GM23338 (cell line): Measurements from ENCODE around the gene KLHDC8A. TPM values are rescaled to one million over a fixed set of nuclear protein-coding genes. Genes with fewer than 3 reads are reported as not detected.

Experiments used
- ATAC-seq: fragments of 200-7000 bp; cut with Tn5 transposase; 3 replicates; pipeline ENCODE4 v1.9.1; 2020
- DNase-seq: peaks from one replicate; pipeline ENCODE4 v3.0.0-alpha.2; 2015; ENCODE audit warnings: low spot score
- H2AFZ ChIP-seq: fragments of 200-600 bp; sonication (generic); 2 replicates; pipeline ENCODE4 v1.8.0; 2016; ENCODE audit warnings: antibody characterized with exemption, mild to moderate bottlenecking, moderate library complexity
- H3F3A ChIP-seq: fragments of 200-600 bp; sonication (generic); replicated peaks from 2 replicates; pipeline ENCODE4 v1.8.0; 2017; ENCODE audit warnings: antibody characterized with exemption, mixed run types, low read depth
- H3K27ac ChIP-seq: fragments of 200-600 bp; sonication (generic); 2 replicates; pipeline ENCODE4 v1.6.1; 2016; ENCODE audit warnings: low read depth
- H3K27me3 ChIP-seq: fragments of 200-600 bp; sonication (generic); 2 replicates; pipeline ENCODE4 v1.8.0; 2016; ENCODE audit warnings: mild to moderate bottlenecking, mixed run types, moderate library complexity; ENCODE audit not compliant: insufficient read depth
- H3K36me3 ChIP-seq: fragments of 200-600 bp; sonication (generic); 2 replicates; pipeline ENCODE4 v1.8.0; 2016; ENCODE audit warnings: mild to moderate bottlenecking; ENCODE audit not compliant: insufficient read depth
- H3K4me1 ChIP-seq: fragments of 200-600 bp; sonication (generic); 2 replicates; pipeline ENCODE4 v1.8.0; 2016; ENCODE audit warnings: mild to moderate bottlenecking, moderate library complexity; ENCODE audit not compliant: insufficient read depth
- H3K4me2 ChIP-seq: fragments of 200-600 bp; sonication (generic); 2 replicates; pipeline ENCODE4 v1.7.1; 2017; ENCODE audit warnings: mixed run types
- H3K4me3 ChIP-seq: fragments of 200-600 bp; sonication (generic); 2 replicates; pipeline ENCODE4 v1.6.1; 2016; ENCODE audit warnings: mixed run types
- H3K79me2 ChIP-seq: fragments of 200-600 bp; sonication (generic); replicated peaks from 2 replicates; pipeline ENCODE4 v1.8.0; 2017; ENCODE audit warnings: mild to moderate bottlenecking; ENCODE audit not compliant: insufficient read depth
- H3K9me2 ChIP-seq: fragments of 200-600 bp; sonication (generic); 2 replicates; pipeline ENCODE4 v1.8.0; 2017; ENCODE audit not compliant: insufficient read depth
- H4K20me1 ChIP-seq: fragments of 200-600 bp; sonication (generic); replicated peaks from 2 replicates; pipeline ENCODE4 v1.8.0; 2017; ENCODE audit warnings: mild to moderate bottlenecking; ENCODE audit not compliant: insufficient read depth
- H3K27ac Mint-ChIP-seq: 2 replicates; pipeline ENCODE4 v1.8.0; 2020; ENCODE audit warnings: inconsistent platforms, mild to moderate bottlenecking, moderate library complexity, mixed read lengths
- H3K27me3 Mint-ChIP-seq: 3 replicates; pipeline ENCODE4 v1.8.0; 2022; ENCODE audit warnings: low read depth, mild to moderate bottlenecking, moderate library complexity, mixed read lengths, inconsistent platforms; ENCODE audit not compliant: insufficient read depth, poor library complexity
- H3K36me3 Mint-ChIP-seq: 3 replicates; pipeline ENCODE4 v1.8.0; 2021; ENCODE audit warnings: low read depth, mild to moderate bottlenecking, inconsistent platforms, moderate library complexity, mixed read lengths
- H3K4me1 Mint-ChIP-seq: 3 replicates; pipeline ENCODE4 v1.8.0; 2020; ENCODE audit warnings: mild to moderate bottlenecking, inconsistent platforms, mixed read lengths
- H3K4me3 Mint-ChIP-seq: 3 replicates; pipeline ENCODE4 v1.8.0; 2021; ENCODE audit warnings: moderate library complexity, mild to moderate bottlenecking, inconsistent platforms, mixed read lengths
- H3K9me3 Mint-ChIP-seq: 3 replicates; pipeline ENCODE4 v1.8.0; 2020; ENCODE audit warnings: moderate library complexity, mild to moderate bottlenecking, inconsistent platforms, mixed read lengths
- EZH2 ChIP-seq: fragments of 200-600 bp; sonication (generic); IDR thresholded peaks from one replicate; pipeline ENCODE4 v1.8.0; 2017; ENCODE audit warnings: antibody characterized with exemption, mild to moderate bottlenecking, low read depth; ENCODE audit not compliant: unreplicated experiment
- EZH2phosphoT487 ChIP-seq: fragments of 200-600 bp; sonication (generic); IDR thresholded peaks from one replicate; pipeline ENCODE4 v1.8.1; 2018; ENCODE audit warnings: antibody characterized with exemption; ENCODE audit not compliant: unreplicated experiment
- NANOG ChIP-seq: IDR thresholded peaks from 2 replicates; pipeline ENCODE4 v1.6.1; 2016; ENCODE audit warnings: antibody characterized with exemption, borderline replicate concordance
- POLR2AphosphoS5 ChIP-seq: IDR thresholded peaks from 2 replicates; pipeline ENCODE4 v1.6.1; 2016; ENCODE audit warnings: antibody characterized with exemption, low read depth
- STAT1 ChIP-seq: IDR thresholded peaks from one replicate; pipeline ENCODE4 v1.6.1; 2016; ENCODE audit warnings: antibody characterized with exemption; ENCODE audit not compliant: unreplicated experiment
- ZNF114 ChIP-seq: fragments of 250-450 bp; sonication (Bioruptor Pico); IDR thresholded peaks from 2 replicates; pipeline ENCODE4 v1.5.0; 2020; ENCODE audit warnings: mild to moderate bottlenecking, moderate library complexity
- polyA plus RNA-seq: library from polyadenylated mRNA; unstranded; fragments of >200 nt; fragmentation: Nextera tagmentation; extraction: Ambion mirVana; gene quantifications from 2 replicates; pipeline ENCODE4 v1.2.1, GENCODE V29; 2016
- total RNA-seq: library from RNA; depleted of rRNA; stranded (reverse); fragments of >200 nt; shearing (Covaris generic); gene quantifications from 2 replicates; pipeline ENCODE4 v1.2.3, GENCODE V29; 2014
- TF ChIP-seq, protein P1 (sequence below): IDR thresholded peaks from one replicate; pipeline ENCODE4 v1.6.1; 2018; ENCODE audit warnings: antibody characterized with exemption; ENCODE audit not compliant: unreplicated experiment
- TF ChIP-seq, protein P2 (sequence below): fragments of 250-450 bp; sonication (Bioruptor Pico); IDR thresholded peaks from 2 replicates; pipeline ENCODE4 v1.5.0; 2020; ENCODE audit warnings: mild to moderate bottlenecking, moderate library complexity

KLHDC8A gene
- total and polyA plus RNA-seq, 2 experiments from 2014 or later, result 1.7 to 2.8 TPM

DNA sequence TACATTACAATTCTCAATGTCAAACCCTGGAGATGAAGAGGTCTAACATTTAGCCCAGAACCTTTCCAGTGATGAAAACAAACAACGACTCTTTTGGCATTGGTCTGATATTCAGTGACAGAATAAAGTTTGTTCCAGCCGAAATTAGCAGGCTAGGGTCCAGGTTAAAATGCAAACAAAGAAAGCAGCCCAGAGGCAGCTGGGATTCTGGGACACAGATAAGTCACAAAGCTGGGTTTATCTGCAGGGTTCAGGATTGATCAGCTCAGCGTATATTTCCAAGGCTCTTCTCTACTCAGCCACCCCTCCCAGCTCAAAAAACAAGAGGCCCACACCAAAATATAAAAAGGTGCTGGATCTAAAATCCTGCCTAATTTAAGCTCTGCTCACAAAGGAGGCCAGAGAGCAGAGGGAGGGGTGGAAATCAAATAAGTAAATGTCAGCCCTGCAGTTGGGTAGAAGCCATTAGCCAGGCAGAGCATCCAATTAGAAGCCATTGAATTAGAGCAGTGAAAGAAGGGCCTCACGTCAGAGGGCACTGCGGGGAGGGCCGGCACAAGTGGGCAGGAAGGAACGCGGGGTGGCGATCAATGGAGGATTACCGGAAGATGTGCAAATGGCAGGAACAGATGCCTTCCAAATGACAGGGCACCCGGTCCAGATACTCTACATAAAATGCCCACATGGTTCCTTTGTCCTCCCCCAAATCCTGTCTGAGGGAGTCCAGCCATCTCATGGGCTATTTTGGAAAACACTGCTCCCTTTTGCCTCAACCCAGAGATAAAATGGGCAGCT, 3.2 kb upstream of the KLHDC8A start:
- Histone ChIP-seq H2AFZ (peak overlapping the region; percentile 94), H3K27ac (no peak overlapping the region)
- H3K27ac Mint-ChIP-seq, result no peak overlapping the region

More for the DNA sequence above, 3.2 kb upstream of the KLHDC8A start:
- H3K36me3 ChIP-seq, result no peaks in the 10 kb centered on the region
- no peaks in the 10 kb centered on the region for H3K27me3 ChIP-seq
- H3K36me3 Mint-ChIP-seq, result no peaks in the 10 kb centered on the region
- H3K27me3 Mint-ChIP-seq, result peaks cover 7% of the 10 kb centered on the region
- H3K9me2 ChIP-seq, result no peaks in the 10 kb centered on the region
- TF ChIP-seq EZH2phosphoT487, result no peak
- no peak for TF ChIP-seq EZH2
- TF ChIP-seq ZNF114, result no peak
- TF ChIP-seq, protein P1, sequence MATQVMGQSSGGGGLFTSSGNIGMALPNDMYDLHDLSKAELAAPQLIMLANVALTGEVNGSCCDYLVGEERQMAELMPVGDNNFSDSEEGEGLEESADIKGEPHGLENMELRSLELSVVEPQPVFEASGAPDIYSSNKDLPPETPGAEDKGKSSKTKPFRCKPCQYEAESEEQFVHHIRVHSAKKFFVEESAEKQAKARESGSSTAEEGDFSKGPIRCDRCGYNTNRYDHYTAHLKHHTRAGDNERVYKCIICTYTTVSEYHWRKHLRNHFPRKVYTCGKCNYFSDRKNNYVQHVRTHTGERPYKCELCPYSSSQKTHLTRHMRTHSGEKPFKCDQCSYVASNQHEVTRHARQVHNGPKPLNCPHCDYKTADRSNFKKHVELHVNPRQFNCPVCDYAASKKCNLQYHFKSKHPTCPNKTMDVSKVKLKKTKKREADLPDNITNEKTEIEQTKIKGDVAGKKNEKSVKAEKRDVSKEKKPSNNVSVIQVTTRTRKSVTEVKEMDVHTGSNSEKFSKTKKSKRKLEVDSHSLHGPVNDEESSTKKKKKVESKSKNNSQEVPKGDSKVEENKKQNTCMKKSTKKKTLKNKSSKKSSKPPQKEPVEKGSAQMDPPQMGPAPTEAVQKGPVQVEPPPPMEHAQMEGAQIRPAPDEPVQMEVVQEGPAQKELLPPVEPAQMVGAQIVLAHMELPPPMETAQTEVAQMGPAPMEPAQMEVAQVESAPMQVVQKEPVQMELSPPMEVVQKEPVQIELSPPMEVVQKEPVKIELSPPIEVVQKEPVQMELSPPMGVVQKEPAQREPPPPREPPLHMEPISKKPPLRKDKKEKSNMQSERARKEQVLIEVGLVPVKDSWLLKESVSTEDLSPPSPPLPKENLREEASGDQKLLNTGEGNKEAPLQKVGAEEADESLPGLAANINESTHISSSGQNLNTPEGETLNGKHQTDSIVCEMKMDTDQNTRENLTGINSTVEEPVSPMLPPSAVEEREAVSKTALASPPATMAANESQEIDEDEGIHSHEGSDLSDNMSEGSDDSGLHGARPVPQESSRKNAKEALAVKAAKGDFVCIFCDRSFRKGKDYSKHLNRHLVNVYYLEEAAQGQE, result no peak
- TF ChIP-seq POLR2AphosphoS5, result no peak
- TF ChIP-seq, protein P2, sequence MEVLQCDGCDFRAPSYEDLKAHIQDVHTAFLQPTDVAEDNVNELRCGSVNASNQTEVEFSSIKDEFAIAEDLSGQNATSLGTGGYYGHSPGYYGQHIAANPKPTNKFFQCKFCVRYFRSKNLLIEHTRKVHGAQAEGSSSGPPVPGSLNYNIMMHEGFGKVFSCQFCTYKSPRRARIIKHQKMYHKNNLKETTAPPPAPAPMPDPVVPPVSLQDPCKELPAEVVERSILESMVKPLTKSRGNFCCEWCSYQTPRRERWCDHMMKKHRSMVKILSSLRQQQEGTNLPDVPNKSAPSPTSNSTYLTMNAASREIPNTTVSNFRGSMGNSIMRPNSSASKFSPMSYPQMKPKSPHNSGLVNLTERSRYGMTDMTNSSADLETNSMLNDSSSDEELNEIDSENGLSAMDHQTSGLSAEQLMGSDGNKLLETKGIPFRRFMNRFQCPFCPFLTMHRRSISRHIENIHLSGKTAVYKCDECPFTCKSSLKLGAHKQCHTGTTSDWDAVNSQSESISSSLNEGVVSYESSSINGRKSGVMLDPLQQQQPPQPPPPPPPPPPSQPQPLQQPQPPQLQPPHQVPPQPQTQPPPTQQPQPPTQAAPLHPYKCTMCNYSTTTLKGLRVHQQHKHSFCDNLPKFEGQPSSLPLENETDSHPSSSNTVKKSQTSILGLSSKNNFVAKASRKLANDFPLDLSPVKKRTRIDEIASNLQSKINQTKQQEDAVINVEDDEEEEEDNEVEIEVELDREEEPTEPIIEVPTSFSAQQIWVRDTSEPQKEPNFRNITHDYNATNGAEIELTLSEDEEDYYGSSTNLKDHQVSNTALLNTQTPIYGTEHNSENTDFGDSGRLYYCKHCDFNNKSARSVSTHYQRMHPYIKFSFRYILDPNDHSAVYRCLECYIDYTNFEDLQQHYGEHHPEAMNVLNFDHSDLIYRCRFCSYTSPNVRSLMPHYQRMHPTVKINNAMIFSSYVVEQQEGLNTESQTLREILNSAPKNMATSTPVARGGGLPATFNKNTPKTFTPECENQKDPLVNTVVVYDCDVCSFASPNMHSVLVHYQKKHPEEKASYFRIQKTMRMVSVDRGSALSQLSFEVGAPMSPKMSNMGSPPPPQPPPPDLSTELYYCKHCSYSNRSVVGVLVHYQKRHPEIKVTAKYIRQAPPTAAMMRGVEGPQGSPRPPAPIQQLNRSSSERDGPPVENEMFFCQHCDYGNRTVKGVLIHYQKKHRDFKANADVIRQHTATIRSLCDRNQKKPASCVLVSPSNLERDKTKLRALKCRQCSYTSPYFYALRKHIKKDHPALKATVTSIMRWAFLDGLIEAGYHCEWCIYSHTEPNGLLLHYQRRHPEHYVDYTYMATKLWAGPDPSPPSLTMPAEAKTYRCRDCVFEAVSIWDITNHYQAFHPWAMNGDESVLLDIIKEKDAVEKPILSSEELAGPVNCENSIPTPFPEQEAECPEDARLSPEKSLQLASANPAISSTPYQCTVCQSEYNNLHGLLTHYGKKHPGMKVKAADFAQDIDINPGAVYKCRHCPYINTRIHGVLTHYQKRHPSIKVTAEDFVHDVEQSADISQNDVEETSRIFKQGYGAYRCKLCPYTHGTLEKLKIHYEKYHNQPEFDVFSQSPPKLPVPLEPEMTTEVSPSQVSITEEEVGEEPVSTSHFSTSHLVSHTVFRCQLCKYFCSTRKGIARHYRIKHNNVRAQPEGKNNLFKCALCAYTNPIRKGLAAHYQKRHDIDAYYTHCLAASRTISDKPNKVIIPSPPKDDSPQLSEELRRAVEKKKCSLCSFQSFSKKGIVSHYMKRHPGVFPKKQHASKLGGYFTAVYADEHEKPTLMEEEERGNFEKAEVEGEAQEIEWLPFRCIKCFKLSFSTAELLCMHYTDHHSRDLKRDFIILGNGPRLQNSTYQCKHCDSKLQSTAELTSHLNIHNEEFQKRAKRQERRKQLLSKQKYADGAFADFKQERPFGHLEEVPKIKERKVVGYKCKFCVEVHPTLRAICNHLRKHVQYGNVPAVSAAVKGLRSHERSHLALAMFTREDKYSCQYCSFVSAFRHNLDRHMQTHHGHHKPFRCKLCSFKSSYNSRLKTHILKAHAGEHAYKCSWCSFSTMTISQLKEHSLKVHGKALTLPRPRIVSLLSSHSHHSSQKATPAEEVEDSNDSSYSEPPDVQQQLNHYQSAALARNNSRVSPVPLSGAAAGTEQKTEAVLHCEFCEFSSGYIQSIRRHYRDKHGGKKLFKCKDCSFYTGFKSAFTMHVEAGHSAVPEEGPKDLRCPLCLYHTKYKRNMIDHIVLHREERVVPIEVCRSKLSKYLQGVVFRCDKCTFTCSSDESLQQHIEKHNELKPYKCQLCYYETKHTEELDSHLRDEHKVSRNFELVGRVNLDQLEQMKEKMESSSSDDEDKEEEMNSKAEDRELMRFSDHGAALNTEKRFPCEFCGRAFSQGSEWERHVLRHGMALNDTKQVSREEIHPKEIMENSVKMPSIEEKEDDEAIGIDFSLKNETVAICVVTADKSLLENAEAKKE (CRISPR knock-in tag), result no peak
- no peak for TF ChIP-seq STAT1
- TF ChIP-seq NANOG, result no peak
- no peaks in the 10 kb centered on the region for H4K20me1 ChIP-seq
- H3K9me3 Mint-ChIP-seq, result no peaks in the 10 kb centered on the region
- no peak overlapping the region for H3K4me3 ChIP-seq
- H3K79me2 ChIP-seq, result no peaks in the 10 kb centered on the region
- no peak; the same call in 2 of the 3 replicates for ATAC-seq
- no peak overlapping the region for H3K4me3 Mint-ChIP-seq
- peaks cover 42% of the 10 kb centered on the region for H3K4me1 Mint-ChIP-seq
- no peak overlapping the region for H3K4me2 ChIP-seq
- peaks cover 47% of the 10 kb centered on the region for H3K4me1 ChIP-seq
- no peak for DNase-seq
- H3F3A ChIP-seq, result peaks cover 17% of the 10 kb centered on the region; the same call in 1 of the 2 replicates
